Memory B cell (primary cell): Measurements from ENCODE around the gene SUCLA2.
"Not testable (repeated sequence)": the region's sequence is repeated elsewhere in the genome, so short reads cannot be mapped to it uniquely, and the experiment has no call there.

ENCODE experiments used
- ATAC-seq: fragments of 150-1000 bp; cut with Tn5 transposase; 2 replicates; pipeline ENCODE4 v1.10.0; 2021; ENCODE audit warnings: low read depth, mild to moderate bottlenecking, moderate library complexity
- DNase-seq, 2 donors: peaks; one replicate each; pipeline ENCODE4 v3.0.0; 2022; ENCODE audit warnings: low spot score in 2 of 2
- H3K27ac Mint-ChIP-seq: one replicate; pipeline ENCODE4 v1.8.0; 2022; ENCODE audit warnings: mild to moderate bottlenecking, moderate library complexity, mixed read lengths
- H3K27me3 Mint-ChIP-seq: one replicate; pipeline ENCODE4 v1.8.0; 2022; ENCODE audit warnings: mixed read lengths
- H3K36me3 Mint-ChIP-seq: one replicate; pipeline ENCODE4 v1.8.0; 2022; ENCODE audit warnings: mild to moderate bottlenecking, mixed read lengths
- H3K4me1 Mint-ChIP-seq: one replicate; pipeline ENCODE4 v1.8.0; 2022; ENCODE audit warnings: mixed read lengths
- H3K4me3 Mint-ChIP-seq: one replicate; pipeline ENCODE4 v1.8.0; 2022; ENCODE audit warnings: mild to moderate bottlenecking, moderate library complexity, mixed read lengths
- H3K9me3 Mint-ChIP-seq: one replicate; pipeline ENCODE4 v1.8.0; 2022; ENCODE audit warnings: mixed read lengths

The SUCLA2 gene

GRCh38 chr13:48010698-48011097, 9.6 kb upstream of the SUCLA2 start:
- Mint-ChIP-seq H3K4me1 (no peaks in the 10 kb centered on the region), H3K36me3 (peaks cover 18% of the 10 kb centered on the region), H3K4me3 (no peak overlapping the region), H3K9me3 (peaks cover 3% of the 10 kb centered on the region), H3K27me3 (no peaks in the 10 kb centered on the region), H3K27ac (no peak overlapping the region)
- no peak for ATAC-seq
- no peak for DNase-seq

GRCh38 chr13:48009284-48009683, 8.2 kb upstream of the SUCLA2 start:
- peaks cover 3% of the 10 kb centered on the region for H3K9me3 Mint-ChIP-seq
- peaks cover 18% of the 10 kb centered on the region for H3K36me3 Mint-ChIP-seq
- ATAC-seq (no peak), DNase-seq (no peak)
- H3K27me3 Mint-ChIP-seq, result no peaks in the 10 kb centered on the region
- H3K4me1 Mint-ChIP-seq, result no peaks in the 10 kb centered on the region
- H3K4me3 Mint-ChIP-seq, result no peak overlapping the region
- no peak overlapping the region for H3K27ac Mint-ChIP-seq

- ATAC-seq (no peak), DNase-seq (no peak)
- H3K4me1 Mint-ChIP-seq, result peaks cover 3% of the 10 kb centered on the region
- no peak overlapping the region for H3K27ac Mint-ChIP-seq
- peaks cover 1% of the 10 kb centered on the region for H3K9me3 Mint-ChIP-seq
- H3K36me3 Mint-ChIP-seq, result peaks cover 9% of the 10 kb centered on the region
- no peak overlapping the region for H3K4me3 Mint-ChIP-seq
- no peaks in the 10 kb centered on the region for H3K27me3 Mint-ChIP-seq
Observed at GRCh38 chr13:48006396-48006795, 5.3 kb upstream of the SUCLA2 start.

- DNase-seq, result no peak
- Mint-ChIP-seq H3K27me3 (no peaks in the 10 kb centered on the region), H3K9me3 (peaks cover 1% of the 10 kb centered on the region), H3K4me1 (peaks cover 6% of the 10 kb centered on the region), H3K36me3 (peaks cover 2% of the 10 kb centered on the region), H3K27ac (no peak overlapping the region), H3K4me3 (no peak overlapping the region)
- ATAC-seq, result no peak
Observed at GRCh38 chr13:48004201-48004600, 3.1 kb upstream of the SUCLA2 start.

- H3K4me1 Mint-ChIP-seq, result peaks cover 15% of the 10 kb centered on the region
- H3K4me3 Mint-ChIP-seq, result peak overlapping the region; percentile 91
- not testable (repeated sequence) for H3K27ac Mint-ChIP-seq, H3K36me3 Mint-ChIP-seq, DNase-seq, H3K9me3 Mint-ChIP-seq, H3K27me3 Mint-ChIP-seq, ATAC-seq
Observed at GRCh38 chr13:48001999-48002398, 926 bp upstream of the SUCLA2 start.

- Mint-ChIP-seq H3K4me3 (peak overlapping the region; percentile 91), H3K27me3 (no peaks in the 10 kb centered on the region), H3K4me1 (peaks cover 15% of the 10 kb centered on the region), H3K27ac (peak overlapping the region; percentile 83), H3K36me3 (peaks cover 3% of the 10 kb centered on the region), H3K9me3 (no peaks in the 10 kb centered on the region)
- DNase-seq (no peak), ATAC-seq (peak; percentile 36)
Observed at GRCh38 chr13:48000559-48001113, 437 bp downstream of the SUCLA2 start.

- H3K27ac Mint-ChIP-seq, result no peak overlapping the region
- no peaks in the 10 kb centered on the region for H3K27me3 Mint-ChIP-seq
Observed at GRCh38 chr13:47999973-48000372, 1.1 kb downstream of the SUCLA2 start.

GRCh38 chr13:47997384-47997783, 3.7 kb downstream of the SUCLA2 start:
- H3K4me1 Mint-ChIP-seq, result peaks cover 15% of the 10 kb centered on the region
- H3K27me3 Mint-ChIP-seq, result no peaks in the 10 kb centered on the region
- H3K36me3 Mint-ChIP-seq, result peaks cover 11% of the 10 kb centered on the region
- H3K27ac Mint-ChIP-seq, result peak overlapping the region; percentile 3
- DNase-seq, result no peak
- H3K4me3 Mint-ChIP-seq, result no peak overlapping the region
- ATAC-seq, result no peak
- H3K9me3 Mint-ChIP-seq, result no peaks in the 10 kb centered on the region

More at GRCh38 chr13:47999973-48000372, 1.1 kb downstream of the SUCLA2 start:
- Mint-ChIP-seq H3K4me1 (peaks cover 15% of the 10 kb centered on the region), H3K4me3 (peak overlapping the region; percentile 91), H3K36me3 (peaks cover 3% of the 10 kb centered on the region), H3K9me3 (no peaks in the 10 kb centered on the region)
- DNase-seq, result no peak
- ATAC-seq, result no peak

GRCh38 chr13:47991859-47992258, 9.2 kb downstream of the SUCLA2 start:
- H3K27me3 Mint-ChIP-seq, result no peaks in the 10 kb centered on the region

GRCh38 chr13:47990920-47991466, 10.1 kb downstream of the SUCLA2 start:
- no peak overlapping the region for H3K4me3 Mint-ChIP-seq
- H3K27ac Mint-ChIP-seq, result no peak overlapping the region
- peaks cover 3% of the 10 kb centered on the region for H3K4me1 Mint-ChIP-seq
- H3K9me3 Mint-ChIP-seq, result no peaks in the 10 kb centered on the region
- H3K36me3 Mint-ChIP-seq, result peaks cover 26% of the 10 kb centered on the region
- ATAC-seq, result no peak
- H3K27me3 Mint-ChIP-seq, result no peaks in the 10 kb centered on the region
- no peak for DNase-seq

More at GRCh38 chr13:47991859-47992258, 9.2 kb downstream of the SUCLA2 start:
- no peak overlapping the region for H3K27ac Mint-ChIP-seq
- no peak overlapping the region for H3K4me3 Mint-ChIP-seq
- no peak for DNase-seq
- no peak for ATAC-seq
- peaks cover 3% of the 10 kb centered on the region for H3K4me1 Mint-ChIP-seq
- H3K9me3 Mint-ChIP-seq, result no peaks in the 10 kb centered on the region
- H3K36me3 Mint-ChIP-seq, result peaks cover 26% of the 10 kb centered on the region

- Mint-ChIP-seq H3K27me3 (no peaks in the 10 kb centered on the region), H3K4me3 (no peak overlapping the region), H3K9me3 (no peaks in the 10 kb centered on the region), H3K4me1 (peaks cover 3% of the 10 kb centered on the region), H3K27ac (no peak overlapping the region), H3K36me3 (peaks cover 32% of the 10 kb centered on the region)
- no peak for DNase-seq
- no peak for ATAC-seq
Observed at GRCh38 chr13:47990427-47990826, 10.6 kb downstream of the SUCLA2 start.

GRCh38 chr13:47983070-47983469, 18.0 kb downstream of the SUCLA2 start:
- Mint-ChIP-seq H3K27ac (no peak overlapping the region), H3K9me3 (peaks cover 4% of the 10 kb centered on the region), H3K4me1 (no peaks in the 10 kb centered on the region), H3K36me3 (peaks cover 35% of the 10 kb centered on the region), H3K4me3 (no peak overlapping the region), H3K27me3 (no peaks in the 10 kb centered on the region)
- ATAC-seq (no peak), DNase-seq (no peak)

- peaks cover 47% of the 10 kb centered on the region for H3K36me3 Mint-ChIP-seq
- no peak overlapping the region for H3K27ac Mint-ChIP-seq
Observed at GRCh38 chr13:47976325-47976724, 24.7 kb downstream of the SUCLA2 start.

GRCh38 chr13:47964863-47965262, 36.2 kb downstream of the SUCLA2 start:
- DNase-seq (no peak), ATAC-seq (no peak)
- no peaks in the 10 kb centered on the region for H3K27me3 Mint-ChIP-seq
- no peak overlapping the region for H3K27ac Mint-ChIP-seq
- no peak overlapping the region for H3K4me3 Mint-ChIP-seq
- H3K36me3 Mint-ChIP-seq, result peaks cover 42% of the 10 kb centered on the region
- peaks cover 3% of the 10 kb centered on the region for H3K9me3 Mint-ChIP-seq
- no peaks in the 10 kb centered on the region for H3K4me1 Mint-ChIP-seq

More at GRCh38 chr13:47976325-47976724, 24.7 kb downstream of the SUCLA2 start:
- Mint-ChIP-seq H3K9me3 (peaks cover 10% of the 10 kb centered on the region), H3K27me3 (no peaks in the 10 kb centered on the region), H3K4me3 (no peak overlapping the region), H3K4me1 (no peaks in the 10 kb centered on the region)
- ATAC-seq (no peak), DNase-seq (no peak)

- H3K4me1 Mint-ChIP-seq, result no peaks in the 10 kb centered on the region
- H3K36me3 Mint-ChIP-seq, result peaks cover 53% of the 10 kb centered on the region
- H3K4me3 Mint-ChIP-seq, result no peak overlapping the region
- DNase-seq (no peak), ATAC-seq (no peak)
- peaks cover 8% of the 10 kb centered on the region for H3K9me3 Mint-ChIP-seq
- H3K27ac Mint-ChIP-seq, result no peak overlapping the region
- no peaks in the 10 kb centered on the region for H3K27me3 Mint-ChIP-seq
Observed at GRCh38 chr13:47962237-47962636, 38.8 kb downstream of the SUCLA2 start.
